Astrocyte (in vitro differentiated cells and primary cell): ENCODE measurements around the gene ARL8A. TPM values are rescaled to one million over a fixed set of nuclear protein-coding genes. Genes with fewer than 3 reads are reported as not detected.

Experiments used
- DNase-seq: peaks from one replicate; pipeline ENCODE4 v3.0.0-alpha.2; 2010; ENCODE audit warnings: low read depth
- FAIRE-seq: peaks from 2 replicates; lab custom pipeline; 2011; peaks lifted over from hg19 to GRCh38; lab: Jason Lieb, UNC
- H2AFZ ChIP-seq: 2 replicates; pipeline ENCODE4 v1.6.0; 2012; ENCODE audit warnings: low read depth, low read length, inconsistent platforms
- H3K27ac ChIP-seq: 2 replicates; pipeline ENCODE4 v1.5.1; 2011; ENCODE audit warnings: low read depth, low read length, inconsistent platforms
- H3K27me3 ChIP-seq: 2 replicates; pipeline ENCODE4 v1.6.0; 2011; ENCODE audit warnings: low read length, inconsistent platforms; ENCODE audit not compliant: insufficient read depth
- H3K36me3 ChIP-seq: 2 replicates; pipeline ENCODE4 v1.5.1; 2011; ENCODE audit warnings: low read length, inconsistent platforms; ENCODE audit not compliant: insufficient read depth
- H3K4me1 ChIP-seq: 2 replicates; pipeline ENCODE4 v1.5.1; 2011; ENCODE audit warnings: low read length, inconsistent platforms; ENCODE audit not compliant: insufficient read depth
- H3K4me2 ChIP-seq: 2 replicates; pipeline ENCODE4 v1.6.0; 2012; ENCODE audit warnings: low read length, inconsistent platforms
- H3K4me3 ChIP-seq: 2 replicates; pipeline ENCODE4 v1.5.1; 2011; ENCODE audit warnings: low read depth, mild to moderate bottlenecking, low read length, inconsistent platforms; ENCODE audit not compliant: insufficient read depth
- H3K79me2 ChIP-seq: 2 replicates; pipeline ENCODE4 v1.6.0; 2012; ENCODE audit warnings: mild to moderate bottlenecking, low read length, inconsistent platforms; ENCODE audit not compliant: insufficient read depth
- H3K9ac ChIP-seq: 2 replicates; pipeline ENCODE4 v1.6.0; 2012; ENCODE audit warnings: mild to moderate bottlenecking, low read length, inconsistent platforms
- H3K9me3 ChIP-seq: 2 replicates; pipeline ENCODE4 v1.5.1; 2012; ENCODE audit warnings: low read depth, mild to moderate bottlenecking, low read length, inconsistent platforms; ENCODE audit not compliant: insufficient read depth
- H4K20me1 ChIP-seq: 2 replicates; pipeline ENCODE4 v1.6.0; 2012; ENCODE audit warnings: low read length, inconsistent platforms; ENCODE audit not compliant: insufficient read depth
- H3K27ac Mint-ChIP-seq: one replicate; pipeline ENCODE4 v1.8.0; 2021; ENCODE audit warnings: mild to moderate bottlenecking, mixed read lengths; ENCODE audit not compliant: unreplicated experiment
- H3K27me3 Mint-ChIP-seq: one replicate; pipeline ENCODE4 v1.8.0; 2021; ENCODE audit warnings: low read depth, mixed read lengths; ENCODE audit not compliant: unreplicated experiment
- H3K36me3 Mint-ChIP-seq: one replicate; pipeline ENCODE4 v1.8.0; 2021; ENCODE audit warnings: low read depth, mixed read lengths; ENCODE audit not compliant: unreplicated experiment
- H3K4me1 Mint-ChIP-seq: one replicate; pipeline ENCODE4 v1.8.0; 2021; ENCODE audit warnings: low read depth, mixed read lengths; ENCODE audit not compliant: unreplicated experiment
- H3K4me3 Mint-ChIP-seq: one replicate; pipeline ENCODE4 v1.8.0; 2021; ENCODE audit warnings: mild to moderate bottlenecking, moderate library complexity, mixed read lengths; ENCODE audit not compliant: unreplicated experiment
- H3K9me3 Mint-ChIP-seq: one replicate; pipeline ENCODE4 v1.8.0; 2021; ENCODE audit warnings: mild to moderate bottlenecking, mixed read lengths; ENCODE audit not compliant: unreplicated experiment
- CTCF ChIP-seq: IDR thresholded peaks from 2 replicates; pipeline ENCODE4 v1.5.1; 2011; ENCODE audit warnings: low read depth, mild to moderate bottlenecking, inconsistent platforms, low read length, moderate library complexity; ENCODE audit not compliant: insufficient read depth
- EZH2 ChIP-seq: IDR thresholded peaks from 2 replicates; pipeline ENCODE4 v1.6.1; 2012; ENCODE audit warnings: mild to moderate bottlenecking, low read length, inconsistent platforms; ENCODE audit not compliant: insufficient read depth
- total RNA-seq: library from RNA; stranded (reverse); gene quantifications from 2 replicates; pipeline ENCODE4 v1.2.1, GENCODE V29; 2021

ARL8A gene
- total RNA-seq, 1 donor from 2014 or later = 83.0 TPM

GRCh38 chr1:202116287-202116686 lies 28.2 kb downstream of the ARL8A start:
- Mint-ChIP-seq H3K4me1 (peaks cover 11% of the 10 kb centered on the region), H3K27ac (no peak overlapping the region), H3K9me3 (no peaks in the 10 kb centered on the region), H3K4me3 (no peak overlapping the region), H3K36me3 (peaks cover 3% of the 10 kb centered on the region), H3K27me3 (peaks cover 7% of the 10 kb centered on the region)
- H3K4me2 ChIP-seq = no peak overlapping the region
- TF ChIP-seq CTCF = no peak
- no peak for TF ChIP-seq EZH2
- H3K27ac ChIP-seq = no peak overlapping the region
- no peaks in the 10 kb centered on the region for H3K79me2 ChIP-seq
- no peaks in the 10 kb centered on the region for H3K36me3 ChIP-seq
- no peaks in the 10 kb centered on the region for H3K9me3 ChIP-seq
- H3K9ac ChIP-seq = no peak overlapping the region
- FAIRE-seq = no peak
- peaks cover 9% of the 10 kb centered on the region for H3K4me1 ChIP-seq
- H2AFZ ChIP-seq = no peak overlapping the region
- no peak overlapping the region for H3K4me3 ChIP-seq
- H4K20me1 ChIP-seq = no peaks in the 10 kb centered on the region
- no peak for DNase-seq
- H3K27me3 ChIP-seq = no peaks in the 10 kb centered on the region

DNA sequence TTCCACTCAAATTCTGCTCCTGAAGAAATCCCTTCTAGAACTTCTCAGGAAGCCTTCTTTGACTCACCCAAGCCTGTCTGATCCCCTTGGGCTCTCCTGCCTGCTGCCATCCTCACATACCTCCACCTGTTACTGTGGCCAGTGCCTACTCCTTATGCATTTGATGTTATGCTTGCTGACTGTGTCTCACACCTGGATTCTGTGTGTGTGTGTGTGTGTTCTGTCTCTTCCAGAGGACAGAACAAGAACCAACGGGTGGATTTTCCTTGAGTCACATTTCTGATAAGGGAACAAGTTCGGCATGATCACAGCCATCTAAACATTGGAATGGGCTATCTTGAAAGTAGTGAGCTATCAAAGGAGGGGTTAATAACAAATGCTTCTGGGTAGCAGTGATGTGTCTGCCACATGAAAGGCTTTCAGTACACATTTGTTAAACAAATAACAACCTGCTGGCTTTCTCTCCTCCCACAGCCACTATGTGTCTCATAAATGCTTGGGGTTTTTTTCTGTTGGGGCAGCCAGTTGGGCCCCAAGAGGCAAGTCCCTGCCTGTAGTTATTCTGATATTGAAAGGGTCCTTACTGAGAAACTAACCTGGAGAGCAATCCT lies 30.7 kb downstream of the ARL8A start:
- Mint-ChIP-seq H3K27ac (no peak overlapping the region), H3K9me3 (no peaks in the 10 kb centered on the region), H3K27me3 (peaks cover 9% of the 10 kb centered on the region), H3K4me1 (peaks cover 9% of the 10 kb centered on the region), H3K36me3 (peaks cover 3% of the 10 kb centered on the region), H3K4me3 (peak overlapping the region; percentile 17)
- FAIRE-seq (no peak), DNase-seq (no peak)
- TF ChIP-seq EZH2 (no peak), CTCF (no peak)
- Histone ChIP-seq H3K4me2 (no peak overlapping the region), H3K36me3 (no peaks in the 10 kb centered on the region), H3K9ac (no peak overlapping the region), H2AFZ (no peak overlapping the region), H3K79me2 (no peaks in the 10 kb centered on the region), H3K4me1 (peaks cover 9% of the 10 kb centered on the region), H3K27me3 (no peaks in the 10 kb centered on the region), H3K27ac (no peak overlapping the region), H3K9me3 (no peaks in the 10 kb centered on the region), H3K4me3 (no peak overlapping the region), H4K20me1 (no peaks in the 10 kb centered on the region)
